H1 (cell line): Measurements from ENCODE around the gene AGGF1. TPM values are rescaled to one million over a fixed set of nuclear protein-coding genes. Genes with fewer than 3 reads are reported as not detected.
A peak's percentile ranks its signal among the peaks of the same experiment; 100 is the strongest.

Experiments used
- CTCF ChIA-PET: fragments of 300-600 bp; sonication (Branson Sonifier 250); formaldehyde crosslinking; loops from one replicate; lab custom pipeline; 2021; ENCODE audit not compliant: partially characterized antibody; lab: Charles Lee
- POLR2A ChIA-PET: fragments of 300-600 bp; sonication (Branson Sonifier 250); formaldehyde crosslinking; loops from one replicate; lab custom pipeline; 2021; ENCODE audit warnings: inconsistent platforms; ENCODE audit not compliant: partially characterized antibody; lab: Charles Lee
- DNase-seq, 2 experiments: peaks; one replicate each; pipeline versions ENCODE4 v3.0.0 to v3.0.0-alpha.2; 2010 to 2022; ENCODE audit warnings: low spot score in 2 of 2, low read depth in 1 of 2, mixed read lengths in 1 of 2
- FAIRE-seq: peaks from 2 replicates; lab custom pipeline; 2011; peaks lifted over from hg19 to GRCh38; lab: Jason Lieb, UNC
- H2AFZ ChIP-seq: 2 replicates; pipeline ENCODE4 v1.8.1; 2012; ENCODE audit warnings: low read length, inconsistent platforms
- H2AK5ac ChIP-seq: 2 replicates; pipeline ENCODE4 v1.6.1; 2013; ENCODE audit warnings: low read depth, low read length
- H2BK120ac ChIP-seq: replicated peaks from 2 replicates; pipeline ENCODE3; 2013; ENCODE audit warnings: low read depth, low read length, inconsistent platforms
- H2BK12ac ChIP-seq: 2 replicates; pipeline ENCODE4 v1.6.1; 2013; ENCODE audit warnings: low read depth, low read length
- H2BK15ac ChIP-seq: 2 replicates; pipeline ENCODE4 v1.6.1; 2013; ENCODE audit warnings: low read length
- H2BK20ac ChIP-seq: 2 replicates; pipeline ENCODE4 v1.6.1; 2013; ENCODE audit warnings: low read length
- H2BK5ac ChIP-seq: 2 replicates; pipeline ENCODE4 v1.6.1; 2013; ENCODE audit warnings: low read depth, low read length
- H3K14ac ChIP-seq: 2 replicates; pipeline ENCODE4 v1.6.1; 2013; ENCODE audit warnings: inconsistent platforms; ENCODE audit not compliant: insufficient read length
- H3K18ac ChIP-seq: 2 replicates; pipeline ENCODE4 v1.6.1; 2013; ENCODE audit warnings: low read length; ENCODE audit errors: extremely low read depth
- H3K23ac ChIP-seq: 2 replicates; pipeline ENCODE4 v1.6.1; 2013; ENCODE audit warnings: inconsistent platforms; ENCODE audit not compliant: insufficient read length
- H3K23me2 ChIP-seq: 2 replicates; pipeline ENCODE4 v1.6.1; 2013; ENCODE audit warnings: low read depth, low read length
- H3K27ac ChIP-seq: 2 replicates; pipeline ENCODE4 v1.6.1; 2011; ENCODE audit warnings: low read depth, low read length, inconsistent platforms
- H3K27me3 ChIP-seq, 4 experiments: replicated peaks in 1 of 4; 1 replicate in 1 of 4; 2 replicates in 3 of 4; pipeline versions ENCODE4 v1.6.1 to v1.8.1; 2011 to 2013; ENCODE audit warnings: low read length in 3 of 4, mild to moderate bottlenecking in 3 of 4, inconsistent platforms in 2 of 4, mixed read lengths in 2 of 4, moderate library complexity in 1 of 4; ENCODE audit not compliant: control insufficient read depth in 3 of 4, insufficient read depth in 3 of 4; ENCODE audit errors: extremely low read depth in 1 of 4
- H3K36me3 ChIP-seq, 4 experiments: 2 replicates each; pipeline versions ENCODE4 v1.6.1 to v1.8.1; 2011 to 2013; ENCODE audit warnings: mild to moderate bottlenecking in 4 of 4, low read length in 3 of 4, moderate library complexity in 2 of 4, control low read depth in 1 of 4, inconsistent platforms in 1 of 4; ENCODE audit not compliant: insufficient read depth in 4 of 4, control insufficient read depth in 2 of 4
- H3K4ac ChIP-seq: replicated peaks from 2 replicates; pipeline ENCODE3; 2013; ENCODE audit warnings: low read length, low read depth, mixed read lengths, inconsistent platforms; ENCODE audit not compliant: insufficient read length
- H3K4me1 ChIP-seq, 4 experiments: replicated peaks in 1 of 4; 1 replicate in 1 of 4; 2 replicates in 3 of 4; pipeline versions ENCODE4 v1.6.1 to v1.8.1; 2011 to 2013; ENCODE audit warnings: low read length in 3 of 4, inconsistent platforms in 2 of 4, mixed read lengths in 1 of 4; ENCODE audit not compliant: insufficient read depth in 4 of 4, control insufficient read depth in 3 of 4
- H3K4me2 ChIP-seq, 2 experiments: 2 replicates each; pipeline versions ENCODE4 v1.6.1 to v1.8.1; 2011 to 2013; ENCODE audit warnings: low read depth in 2 of 2, low read length in 2 of 2, control low read depth in 1 of 2, inconsistent platforms in 1 of 2, mild to moderate bottlenecking in 1 of 2; ENCODE audit not compliant: insufficient read depth in 1 of 2
- H3K4me3 ChIP-seq, 4 experiments: fragments of 200-600, 300-600 bp in 1 of 4; sonication (generic), shearing (Covaris generic), sonication (Bioruptor Twin) in 1 of 4; 2 replicates each; pipeline versions ENCODE4 v1.5.1 to v1.8.1; 2011 to 2016; ENCODE audit warnings: low read length in 4 of 4, low read depth in 3 of 4, control low read depth in 2 of 4, inconsistent platforms in 2 of 4, mild to moderate bottlenecking in 2 of 4, mixed read lengths in 1 of 4, moderate library complexity in 1 of 4; ENCODE audit not compliant: insufficient read depth in 2 of 4; ENCODE audit errors: extremely low read depth in 1 of 4
- H3K56ac ChIP-seq: replicated peaks from 2 replicates; pipeline ENCODE3; 2013; ENCODE audit warnings: low read depth, mild to moderate bottlenecking, mixed read lengths, low read length, inconsistent platforms; ENCODE audit not compliant: insufficient read length
- H3K79me1 ChIP-seq: 2 replicates; pipeline ENCODE4 v1.6.1; 2013; ENCODE audit warnings: low read depth, low read length, control low read depth
- H3K79me2 ChIP-seq, 2 experiments: 2 replicates each; pipeline versions ENCODE4 v1.6.1 to v1.8.1; 2012 to 2013; ENCODE audit warnings: low read length in 2 of 2, mild to moderate bottlenecking in 2 of 2, inconsistent platforms in 1 of 2; ENCODE audit not compliant: insufficient read depth in 2 of 2, control insufficient read depth in 1 of 2
- H3K9ac ChIP-seq, 4 experiments: replicated peaks in 1 of 4; 1 replicate in 1 of 4; 2 replicates in 3 of 4; pipeline versions ENCODE4 v1.6.1 to v1.8.1; 2011 to 2013; ENCODE audit warnings: low read depth in 3 of 4, low read length in 3 of 4, control low read depth in 2 of 4, mild to moderate bottlenecking in 2 of 4, moderate library complexity in 2 of 4, inconsistent platforms in 1 of 4; ENCODE audit errors: extremely low read depth in 1 of 4
- H3K9me3 ChIP-seq, 2 experiments: 2 replicates each; pipeline versions ENCODE4 v1.6.1 to v1.8.1; 2012 to 2013; ENCODE audit warnings: mild to moderate bottlenecking in 2 of 2, moderate library complexity in 2 of 2, control low read depth in 1 of 2, inconsistent platforms in 1 of 2, low read depth in 1 of 2, low read length in 1 of 2, mixed read lengths in 1 of 2; ENCODE audit not compliant: insufficient read depth in 2 of 2
- H4K20me1 ChIP-seq, 2 experiments: replicated peaks in 1 of 2; 2 replicates each; pipeline versions ENCODE3 to v1.8.1; 2011 to 2013; ENCODE audit warnings: inconsistent platforms in 2 of 2, low read length in 2 of 2, mild to moderate bottlenecking in 1 of 2; ENCODE audit not compliant: insufficient read depth in 2 of 2, control insufficient read depth in 1 of 2
- H4K5ac ChIP-seq: 2 replicates; pipeline ENCODE4 v1.6.1; 2013; ENCODE audit warnings: low read length, low read depth, mixed read lengths, inconsistent platforms; ENCODE audit not compliant: insufficient read length
- H4K8ac ChIP-seq: 2 replicates; pipeline ENCODE4 v1.8.0; 2013; ENCODE audit warnings: mild to moderate bottlenecking, moderate library complexity, low read length, inconsistent platforms; ENCODE audit not compliant: insufficient read depth; ENCODE audit errors: extremely low read depth
- H4K91ac ChIP-seq: replicated peaks from 2 replicates; pipeline ENCODE3; 2013; ENCODE audit warnings: low read length, mixed read lengths, inconsistent platforms; ENCODE audit not compliant: insufficient read length
- ASH2L ChIP-seq: fragments of 200-600, 300-600 bp; sonication (generic); IDR thresholded peaks from one replicate; pipeline ENCODE4 v1.7.1; 2017; ENCODE audit warnings: low read length
- CREB1 ChIP-seq: IDR thresholded peaks from 2 replicates; pipeline ENCODE4 v1.6.1; 2012; ENCODE audit warnings: inconsistent platforms
- RAD21 ChIP-seq, 2 experiments: IDR thresholded peaks in 1 of 2; conservative IDR thresholded peaks in 1 of 2; 2 replicates each; pipeline ENCODE4 v1.6.1; 2011; ENCODE audit warnings: low read depth in 2 of 2, low read length in 2 of 2, improper control_type of control experiment in 1 of 2, inconsistent platforms in 1 of 2, mild to moderate bottlenecking in 1 of 2, moderate library complexity in 1 of 2
- SAP30 ChIP-seq: fragments of 300-600 bp; sonication (generic); IDR thresholded peaks from 2 replicates; pipeline ENCODE4 v1.7.1; 2012; ENCODE audit warnings: low read length, moderate library complexity, mild to moderate bottlenecking, inconsistent platforms; ENCODE audit not compliant: insufficient read depth, insufficient replicate concordance
- SP4 ChIP-seq: IDR thresholded peaks from 2 replicates; pipeline ENCODE4 v1.6.1; 2012; ENCODE audit warnings: low read length, inconsistent platforms
- TBP ChIP-seq: IDR thresholded peaks from 2 replicates; pipeline ENCODE4 v1.6.1; 2011; ENCODE audit warnings: low read depth, low read length, improper control_type of control experiment
- TEAD4 ChIP-seq: IDR thresholded peaks from 2 replicates; pipeline ENCODE4 v1.6.1; 2012; ENCODE audit warnings: low read depth, low read length, inconsistent platforms, mixed read lengths
- WGBS, 2 experiments: shearing (Covaris generic) in 1 of 2; methylation state at CpG; one replicate each; pipeline versions ENCODE4 v1.1.6 to v1.1.7; 2013 to 2015; ENCODE audit warnings: low lambda C conversion rate in 2 of 2, mixed read lengths in 2 of 2, inconsistent platforms in 1 of 2, low coverage in 1 of 2, missing lambda C conversion rate in 1 of 2; ENCODE audit not compliant: insufficient replicate concordance in 2 of 2, insufficient coverage in 1 of 2, insufficient read length in 1 of 2; ENCODE audit errors: extremely low coverage in 1 of 2, missing lambda C conversion rate in 1 of 2; 5-methylcytosine and 5-hydroxymethylcytosine counted together
- polyA plus RNA-seq, 7 experiments: library from polyadenylated mRNA; depleted of rRNA in 3 of 7; stranded (reverse) in 5 of 7; unstranded in 2 of 7; fragments of >200 nt in 5 of 7; fragments of 200-250 nt in 2 of 7; gene quantifications; 1 replicate in 5 of 7; 2 replicates in 1 of 7; 4 replicates in 1 of 7; pipeline versions ENCODE4 v1.2.1 to v1.2.3, GENCODE V29; 2011 to 2013; ENCODE audit warnings: missing spikeins in 2 of 7, mixed read lengths in 2 of 7
- total RNA-seq: library from RNA; stranded (reverse); fragmentation: NEBNext Ultra II Directional; extraction: Animal tissue kit (Norgen Biotek cat#: 25700); gene quantifications from 2 replicates; pipeline ENCODE4 v1.2.1, GENCODE V29; 2021
- TF ChIP-seq, protein P1 (sequence below), 3 experiments: IDR thresholded peaks; 1 replicate in 2 of 3; 2 replicates in 1 of 3; pipeline versions ENCODE4 v1.5.1 to v1.6.1; 2011; ENCODE audit warnings: low read length in 3 of 3, mild to moderate bottlenecking in 3 of 3, inconsistent platforms in 2 of 3, low read depth in 1 of 3, moderate library complexity in 1 of 3; ENCODE audit not compliant: insufficient read depth in 1 of 3; ENCODE audit errors: control extremely low read depth in 1 of 3

The AGGF1 gene
- total and polyA plus RNA-seq, 2 of the 8 experiments (the other 6 are each of a cell fraction or from before 2014, with no cell fraction given): 7.3 to 19.0 TPM

DNA sequence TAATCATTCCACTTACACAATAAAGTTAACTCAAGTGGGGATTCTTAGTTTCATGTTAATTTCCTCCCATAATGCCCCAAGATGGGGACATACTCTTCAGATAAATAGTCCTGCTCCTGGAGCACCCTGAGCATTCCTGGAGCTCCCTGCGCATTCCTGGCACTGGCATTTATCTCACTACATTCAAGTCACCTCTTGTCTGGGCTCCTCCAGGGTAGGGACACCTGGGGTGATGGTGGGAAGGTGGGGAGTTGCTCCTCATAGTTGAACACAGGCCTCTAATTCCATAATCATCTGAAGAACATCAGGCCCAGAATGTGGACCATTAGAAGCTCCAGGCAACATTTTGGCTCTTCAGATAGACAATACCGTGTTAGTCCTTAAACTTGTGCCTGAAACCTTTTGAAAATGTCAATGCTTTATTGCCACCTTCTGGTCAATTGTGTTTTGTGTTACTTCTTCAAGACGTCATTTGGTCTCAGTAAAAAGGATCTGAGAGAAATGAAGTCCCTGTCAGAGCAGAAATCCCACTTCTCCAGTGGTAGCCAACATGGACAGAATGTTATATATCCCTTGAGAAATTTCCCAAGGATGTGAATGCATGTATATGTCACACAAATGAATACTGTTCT, 14.2 kb upstream of the AGGF1 start:
- Histone ChIP-seq H3K9me3 (no peaks in the 10 kb centered on the region), H3K79me2 (no peaks in the 10 kb centered on the region), H3K4me3 (no peak overlapping the region), H4K8ac (no peak overlapping the region), H3K36me3 (no peaks in the 10 kb centered on the region), H3K18ac (no peak overlapping the region), H3K4me2 (no peak overlapping the region), H2AFZ (peak overlapping the region; percentile 56; the same call in 1 of the 2 replicates), H4K20me1 (no peaks in the 10 kb centered on the region), H3K9ac (no peak overlapping the region), H2BK12ac (no peak overlapping the region), H2BK5ac (no peak overlapping the region), H3K56ac (no peak overlapping the region), H4K5ac (no peak overlapping the region), H4K91ac (no peak overlapping the region), H3K14ac (no peak overlapping the region), H2AK5ac (no peak overlapping the region), H3K79me1 (no peaks in the 10 kb centered on the region), H2BK120ac (no peak overlapping the region), H2BK20ac (no peak overlapping the region), H3K23ac (no peak overlapping the region), H3K23me2 (no peaks in the 10 kb centered on the region), H3K27me3 (no peaks in the 10 kb centered on the region), H3K4me1 (peaks cover 0 to 3% (median 0%) of the 10 kb centered on the region in 4 experiments; a peak in 1 of 7 replicates), H3K4ac (no peak overlapping the region), H2BK15ac (no peak overlapping the region), H3K27ac (no peak overlapping the region)
- DNase-seq (no peak), FAIRE-seq (peak; percentile 96)
- ChIA-PET CTCF (interaction anchor here (0.7 to 3.2 kb wide), 18 partner anchors 9 to 414 kb away, joined by 3 to 48 read pairs (median 4); no protein-coding TSS in a partner anchor), POLR2A (interaction anchor here (1.5 kb wide), 1 partner anchor 61 kb away, joined by 3 read pairs; no protein-coding TSS in a partner anchor)
- WGBS, 2 experiments: 56% methylated on average over 3 of the region's 3 CpGs; no CpG with 5 or more reads in 1 of the 2 experiments
- TF ChIP-seq TBP: no peak
- no peak for TF ChIP-seq SP4
- TF ChIP-seq RAD21 (IDR thresholded peaks at IDR 0.05 in 1 of 2, conservative IDR thresholded peaks at IDR 0.05 in 1 of 2; ENCODE audit: low read depth in 2 of 2, low read length in 2 of 2): peak; percentile 73 to 76
- no peak for TF ChIP-seq CREB1
- TF ChIP-seq TEAD4: peak; percentile 48; the same call in 1 of the 2 replicates
- no peak for TF ChIP-seq SAP30
- TF ChIP-seq, protein P1, sequence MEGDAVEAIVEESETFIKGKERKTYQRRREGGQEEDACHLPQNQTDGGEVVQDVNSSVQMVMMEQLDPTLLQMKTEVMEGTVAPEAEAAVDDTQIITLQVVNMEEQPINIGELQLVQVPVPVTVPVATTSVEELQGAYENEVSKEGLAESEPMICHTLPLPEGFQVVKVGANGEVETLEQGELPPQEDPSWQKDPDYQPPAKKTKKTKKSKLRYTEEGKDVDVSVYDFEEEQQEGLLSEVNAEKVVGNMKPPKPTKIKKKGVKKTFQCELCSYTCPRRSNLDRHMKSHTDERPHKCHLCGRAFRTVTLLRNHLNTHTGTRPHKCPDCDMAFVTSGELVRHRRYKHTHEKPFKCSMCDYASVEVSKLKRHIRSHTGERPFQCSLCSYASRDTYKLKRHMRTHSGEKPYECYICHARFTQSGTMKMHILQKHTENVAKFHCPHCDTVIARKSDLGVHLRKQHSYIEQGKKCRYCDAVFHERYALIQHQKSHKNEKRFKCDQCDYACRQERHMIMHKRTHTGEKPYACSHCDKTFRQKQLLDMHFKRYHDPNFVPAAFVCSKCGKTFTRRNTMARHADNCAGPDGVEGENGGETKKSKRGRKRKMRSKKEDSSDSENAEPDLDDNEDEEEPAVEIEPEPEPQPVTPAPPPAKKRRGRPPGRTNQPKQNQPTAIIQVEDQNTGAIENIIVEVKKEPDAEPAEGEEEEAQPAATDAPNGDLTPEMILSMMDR (IDR thresholded peaks at IDR 0.05; ENCODE audit: control extremely low read depth in 1 of 3, insufficient read depth in 1 of 3, low read depth in 1 of 3, low read length in 3 of 3): peak in 2 of 3 experiments; percentile 28 to 46; a peak in 2 of 4 replicates
- no peak for TF ChIP-seq ASH2L
